Memory B cell (primary cell): ENCODE measurements around the gene ZNF487.

Experiments used
- ATAC-seq: fragments of 150-1000 bp; cut with Tn5 transposase; 2 replicates; pipeline ENCODE4 v1.10.0; 2021; ENCODE audit warnings: low read depth, mild to moderate bottlenecking, moderate library complexity
- DNase-seq, 2 donors: peaks; one replicate each; pipeline ENCODE4 v3.0.0; 2022; ENCODE audit warnings: low spot score in 2 of 2
- H3K27ac Mint-ChIP-seq: one replicate; pipeline ENCODE4 v1.8.0; 2022; ENCODE audit warnings: mild to moderate bottlenecking, moderate library complexity, mixed read lengths
- H3K27me3 Mint-ChIP-seq: one replicate; pipeline ENCODE4 v1.8.0; 2022; ENCODE audit warnings: mixed read lengths
- H3K36me3 Mint-ChIP-seq: one replicate; pipeline ENCODE4 v1.8.0; 2022; ENCODE audit warnings: mild to moderate bottlenecking, mixed read lengths
- H3K4me1 Mint-ChIP-seq: one replicate; pipeline ENCODE4 v1.8.0; 2022; ENCODE audit warnings: mixed read lengths
- H3K4me3 Mint-ChIP-seq: one replicate; pipeline ENCODE4 v1.8.0; 2022; ENCODE audit warnings: mild to moderate bottlenecking, moderate library complexity, mixed read lengths
- H3K9me3 Mint-ChIP-seq: one replicate; pipeline ENCODE4 v1.8.0; 2022; ENCODE audit warnings: mixed read lengths

ZNF487 gene

DNA sequence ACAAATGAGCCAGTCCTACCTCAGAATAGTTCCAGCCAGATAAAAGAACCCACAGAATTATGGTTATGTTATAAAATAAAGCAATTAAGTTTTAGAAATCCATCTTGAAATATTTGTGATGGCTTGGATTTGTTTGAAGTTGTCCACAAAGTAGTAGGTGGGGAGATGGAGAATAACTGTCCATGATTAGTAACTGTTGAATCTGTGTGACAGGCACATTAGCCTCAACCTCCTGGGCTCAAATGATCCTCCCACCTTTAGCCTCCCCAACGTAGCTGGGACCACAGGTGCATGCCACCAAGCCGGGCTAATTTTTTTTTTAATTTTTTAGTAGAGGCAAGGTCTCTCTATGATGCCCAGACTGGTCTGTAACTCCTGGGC, 38.0 kb upstream of the ZNF487 start:
- Mint-ChIP-seq H3K27me3 (no peaks in the 10 kb centered on the region), H3K27ac (peak overlapping the region; percentile 92), H3K9me3 (no peaks in the 10 kb centered on the region), H3K4me3 (no peak overlapping the region), H3K36me3 (peaks cover 14% of the 10 kb centered on the region), H3K4me1 (peaks cover 58% of the 10 kb centered on the region)
- DNase-seq = no peak
- ATAC-seq = no peak

DNA sequence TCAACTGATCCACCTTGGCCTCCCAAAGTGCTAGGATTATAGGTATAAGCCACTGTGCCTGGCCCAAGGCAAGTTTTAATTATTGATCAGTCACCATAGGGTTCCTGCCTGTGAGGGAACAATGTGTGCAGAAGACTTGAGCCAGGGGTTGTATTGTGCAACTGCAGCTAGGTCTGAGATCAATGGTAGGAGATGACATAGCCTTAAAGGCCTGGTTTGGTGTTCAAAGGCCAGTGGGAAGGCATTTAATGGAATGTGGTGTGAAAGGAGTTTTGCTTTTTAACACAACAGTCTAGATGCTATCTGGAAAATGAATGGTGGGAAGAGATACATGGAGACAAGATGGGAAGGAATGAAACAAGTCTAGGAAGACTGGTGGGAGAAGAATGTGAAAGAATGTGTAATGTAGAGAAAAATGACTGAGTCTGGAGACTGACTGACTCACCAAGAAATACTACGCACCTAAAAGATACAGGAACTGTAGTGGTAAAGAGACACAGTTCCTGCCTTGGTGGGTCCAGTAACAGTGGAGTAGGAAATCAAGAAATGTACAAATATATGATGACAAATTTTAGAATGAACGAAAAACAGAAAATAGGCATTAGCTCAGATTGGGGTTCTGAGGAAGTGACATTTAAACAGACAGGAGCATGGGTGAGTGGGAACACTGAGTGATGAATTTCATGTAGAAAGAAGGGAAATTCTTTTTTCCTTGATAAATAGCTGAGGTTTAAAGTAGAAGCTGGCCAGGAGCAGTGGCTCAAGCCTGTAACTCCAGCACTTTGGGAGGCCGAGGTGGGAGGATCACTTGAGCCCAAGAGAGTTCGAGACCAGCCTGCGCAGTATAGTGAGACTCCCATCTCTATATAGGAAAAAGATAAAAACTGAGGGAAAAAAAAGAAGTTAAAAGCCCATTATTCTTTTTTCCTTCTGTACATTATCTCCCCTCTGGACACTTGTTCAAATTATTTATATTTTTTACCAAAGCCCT, 37.3 kb upstream of the ZNF487 start:
- H3K4me3 Mint-ChIP-seq = peak overlapping the region; percentile 41
- no peaks in the 10 kb centered on the region for H3K9me3 Mint-ChIP-seq
- H3K27me3 Mint-ChIP-seq = no peaks in the 10 kb centered on the region
- DNase-seq (no peak), ATAC-seq (no peak)
- peaks cover 59% of the 10 kb centered on the region for H3K4me1 Mint-ChIP-seq
- peak overlapping the region; percentile 86 for H3K27ac Mint-ChIP-seq
- peaks cover 14% of the 10 kb centered on the region for H3K36me3 Mint-ChIP-seq

DNA sequence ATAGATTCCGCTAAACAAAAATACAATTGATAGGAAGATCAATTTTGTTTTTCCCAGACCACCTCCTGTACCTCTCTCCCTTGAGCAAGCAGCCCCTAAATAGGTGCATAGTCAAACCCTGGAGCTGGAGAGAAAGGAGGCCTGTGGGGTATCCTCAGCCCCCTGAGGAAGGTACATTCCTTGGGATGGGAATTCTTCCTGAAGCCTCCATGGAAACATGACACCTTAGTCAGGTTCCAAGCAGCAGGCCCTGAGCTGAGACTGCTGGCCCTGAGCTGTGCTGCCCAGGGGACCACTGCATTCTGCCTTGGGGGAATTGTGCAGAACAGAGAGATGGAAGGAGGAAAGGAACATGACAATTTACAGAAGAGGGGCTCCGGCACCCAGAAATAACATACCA, 35.3 kb upstream of the ZNF487 start:
- Mint-ChIP-seq H3K4me1 (peaks cover 51% of the 10 kb centered on the region), H3K27ac (peak overlapping the region; percentile 10), H3K27me3 (no peaks in the 10 kb centered on the region), H3K4me3 (peak overlapping the region; percentile 21), H3K36me3 (peaks cover 14% of the 10 kb centered on the region), H3K9me3 (no peaks in the 10 kb centered on the region)
- ATAC-seq = no peak
- DNase-seq = no peak

DNA sequence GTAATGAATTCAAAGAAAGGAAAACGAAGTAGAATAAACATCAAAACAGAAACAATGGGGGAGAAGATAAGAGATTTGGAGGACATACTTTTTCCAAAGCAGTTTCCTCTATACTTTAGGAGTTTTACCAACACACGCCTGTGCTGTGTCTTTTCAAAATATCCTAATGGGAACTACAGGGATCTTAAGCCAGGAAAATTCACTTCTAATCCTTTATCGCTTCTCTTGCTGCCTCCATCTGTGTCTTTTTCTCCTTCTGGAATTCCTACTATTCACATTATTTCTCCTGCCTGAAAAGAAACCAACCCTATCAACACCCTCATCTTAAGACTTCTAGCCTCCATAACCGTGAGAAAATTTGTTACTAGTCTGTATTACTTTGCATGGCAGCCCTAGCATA, 34.7 kb upstream of the ZNF487 start:
- Mint-ChIP-seq H3K4me1 (peaks cover 50% of the 10 kb centered on the region), H3K27me3 (no peaks in the 10 kb centered on the region), H3K9me3 (no peaks in the 10 kb centered on the region), H3K4me3 (peak overlapping the region; percentile 46), H3K27ac (peak overlapping the region; percentile 74), H3K36me3 (peaks cover 14% of the 10 kb centered on the region)
- no peak for ATAC-seq
- DNase-seq = no peak

DNA sequence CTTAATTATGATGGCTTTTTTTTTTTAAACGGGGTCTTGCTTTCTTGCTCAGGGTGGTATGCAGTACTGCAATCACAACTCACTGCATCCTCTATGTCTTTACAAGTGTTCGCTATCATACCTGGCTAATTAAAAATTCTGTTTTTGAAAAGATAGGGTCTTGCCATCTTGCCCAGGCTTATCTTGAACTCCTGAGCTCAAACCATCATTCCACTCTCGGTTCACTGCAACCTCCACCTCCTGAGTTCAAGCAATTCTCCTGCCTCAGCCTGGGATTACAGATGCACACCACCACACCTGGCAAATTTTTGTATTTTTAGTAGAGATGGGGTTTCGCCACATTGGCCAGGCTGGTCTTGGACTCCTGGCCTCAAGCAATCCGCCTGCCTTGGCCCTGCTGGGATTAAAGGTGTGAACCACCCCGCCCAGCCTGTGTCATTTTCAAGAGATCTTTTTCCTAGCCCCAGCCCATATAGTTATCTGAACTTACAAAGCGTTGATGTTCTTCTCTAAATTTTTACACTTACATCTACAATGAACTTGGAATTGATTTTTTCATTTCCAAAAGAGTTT, 33.9 kb upstream of the ZNF487 start:
- DNase-seq = no peak
- peaks cover 43% of the 10 kb centered on the region for H3K4me1 Mint-ChIP-seq
- H3K9me3 Mint-ChIP-seq = no peaks in the 10 kb centered on the region
- ATAC-seq = no peak
- peak overlapping the region; percentile 74 for H3K27ac Mint-ChIP-seq
- no peaks in the 10 kb centered on the region for H3K27me3 Mint-ChIP-seq
- peaks cover 14% of the 10 kb centered on the region for H3K36me3 Mint-ChIP-seq
- H3K4me3 Mint-ChIP-seq = peak overlapping the region; percentile 37

DNA sequence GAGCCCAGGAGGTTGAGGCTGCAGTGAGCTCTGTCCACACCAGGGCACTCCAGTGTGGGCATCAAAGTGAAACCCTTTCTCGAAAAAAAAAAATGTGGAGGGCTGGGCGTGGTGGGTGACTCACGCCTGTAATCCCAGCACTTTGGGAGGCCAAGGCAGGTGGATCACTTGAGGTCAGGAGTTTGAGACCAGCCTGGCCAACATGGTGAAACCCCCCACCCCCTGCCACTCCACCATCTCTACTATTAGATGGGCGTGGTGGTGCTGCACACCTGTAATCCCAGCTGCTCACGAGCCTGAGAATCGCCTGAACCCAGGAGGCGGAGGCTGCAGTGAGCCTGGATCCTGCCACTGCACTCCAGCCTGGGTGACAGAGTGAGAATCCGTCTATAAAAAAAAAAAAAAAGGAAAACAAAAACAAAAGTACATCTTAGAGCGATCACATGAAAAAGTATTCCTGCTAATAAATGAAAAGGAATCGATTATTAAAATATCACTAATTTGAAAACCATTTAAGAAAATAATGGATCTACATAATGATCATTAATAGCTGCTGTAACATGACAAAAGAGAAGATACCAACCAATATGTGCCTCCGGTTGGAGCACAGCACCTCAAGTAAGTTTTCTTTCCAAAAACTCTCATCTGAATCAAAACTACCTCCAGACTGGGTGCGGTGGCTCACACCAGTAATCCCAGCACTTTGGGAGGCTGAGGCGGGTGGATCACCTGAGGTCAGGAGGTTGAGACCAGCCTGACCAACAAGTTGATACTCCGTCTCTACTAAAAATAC, 32.8 kb upstream of the ZNF487 start:
- Mint-ChIP-seq H3K27ac (peak overlapping the region; percentile 100), H3K9me3 (no peaks in the 10 kb centered on the region), H3K36me3 (peaks cover 14% of the 10 kb centered on the region), H3K4me3 (peak overlapping the region; percentile 77), H3K4me1 (peaks cover 43% of the 10 kb centered on the region), H3K27me3 (no peaks in the 10 kb centered on the region)
- DNase-seq (no peak), ATAC-seq (no peak)

DNA sequence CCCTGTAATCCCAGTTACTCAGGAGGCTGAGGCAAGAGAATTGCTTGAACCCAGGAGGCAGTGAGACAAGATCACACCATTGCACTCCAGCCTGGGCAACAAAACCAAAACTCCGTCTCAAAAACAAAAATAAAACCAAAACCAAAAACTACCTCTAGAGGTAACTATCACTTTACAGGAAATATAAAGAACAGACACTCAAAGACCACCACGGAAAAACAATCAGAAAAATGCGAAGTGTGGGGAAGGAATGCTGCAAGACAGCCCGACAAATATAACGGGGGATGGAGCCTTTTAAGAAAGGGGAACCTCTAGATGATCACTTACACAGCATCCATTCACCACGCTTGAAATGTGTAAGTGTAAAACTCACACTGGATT, 32.2 kb upstream of the ZNF487 start:
- DNase-seq (no peak), ATAC-seq (no peak)
- H3K9me3 Mint-ChIP-seq = no peaks in the 10 kb centered on the region
- H3K4me1 Mint-ChIP-seq = peaks cover 42% of the 10 kb centered on the region
- H3K36me3 Mint-ChIP-seq = peaks cover 10% of the 10 kb centered on the region
- peak overlapping the region; percentile 100 for H3K27ac Mint-ChIP-seq
- H3K4me3 Mint-ChIP-seq = peak overlapping the region; percentile 77
- no peaks in the 10 kb centered on the region for H3K27me3 Mint-ChIP-seq

DNA sequence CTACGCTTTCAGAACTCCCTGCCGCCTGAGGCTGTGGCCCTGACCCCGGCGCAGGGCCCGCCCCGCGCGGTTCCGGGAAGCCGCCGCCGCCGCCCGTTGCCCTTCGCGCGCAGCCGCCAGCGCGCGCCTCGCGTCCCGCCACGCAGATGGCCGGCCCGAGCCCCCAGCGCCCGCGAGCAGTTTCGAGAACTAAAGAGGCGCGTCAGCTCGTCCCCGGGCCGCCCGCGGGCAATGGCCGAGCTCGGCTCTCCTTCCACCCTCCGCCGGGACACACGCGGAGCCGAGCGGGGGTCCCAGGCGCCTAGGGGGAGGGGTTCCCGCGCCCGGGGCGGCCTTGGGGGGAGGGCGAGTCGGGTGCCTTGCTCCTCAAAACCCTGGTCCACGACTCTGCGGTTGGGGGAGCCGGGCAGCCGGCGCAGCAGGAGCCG, 29.7 kb upstream of the ZNF487 start:
- Mint-ChIP-seq H3K27me3 (no peaks in the 10 kb centered on the region), H3K27ac (peak overlapping the region; percentile 100), H3K36me3 (peaks cover 9% of the 10 kb centered on the region), H3K4me1 (peaks cover 38% of the 10 kb centered on the region), H3K4me3 (peak overlapping the region; percentile 98), H3K9me3 (no peaks in the 10 kb centered on the region)
- ATAC-seq (peak; percentile 12), DNase-seq (peak; percentile 60 to 71)

DNA sequence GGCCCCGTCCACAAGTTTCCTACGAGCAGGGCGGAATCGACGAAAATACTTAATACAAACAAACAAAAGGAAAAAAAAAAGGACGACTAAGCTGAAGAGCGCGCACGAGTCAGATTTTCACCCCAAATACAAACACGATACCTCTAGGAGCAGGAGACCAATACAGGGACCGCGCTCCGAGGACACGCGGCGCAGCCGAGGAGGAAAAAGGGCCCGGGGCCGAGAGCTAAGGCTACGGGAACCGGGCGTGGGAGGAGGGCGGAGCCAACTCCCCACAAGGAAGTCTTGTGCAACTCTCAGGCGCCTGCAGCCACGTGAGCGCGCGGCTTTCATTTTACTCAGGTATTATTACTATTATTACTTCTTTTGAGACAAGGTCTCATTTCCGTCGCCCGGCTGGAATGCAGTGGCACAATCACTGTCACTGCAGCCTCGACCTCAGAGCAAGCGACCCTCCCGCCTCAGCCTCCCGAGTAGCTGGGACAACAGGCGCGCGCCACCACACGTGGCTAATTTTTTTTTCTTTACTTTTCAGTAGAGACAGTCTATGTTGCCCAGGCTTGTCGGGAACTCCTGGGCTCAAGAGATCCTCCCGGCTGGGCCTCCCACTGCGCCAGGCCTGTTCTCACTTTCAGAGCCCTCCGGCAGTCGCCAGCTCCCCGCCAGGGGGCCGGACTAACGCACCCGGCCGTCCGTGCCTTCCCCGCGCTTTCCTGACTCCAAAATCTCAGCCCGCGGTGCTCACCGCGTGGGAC, 29.2 kb upstream of the ZNF487 start:
- Mint-ChIP-seq H3K4me3 (peak overlapping the region; percentile 98), H3K27ac (peak overlapping the region; percentile 100), H3K9me3 (no peaks in the 10 kb centered on the region), H3K27me3 (no peaks in the 10 kb centered on the region), H3K36me3 (peaks cover 4% of the 10 kb centered on the region), H3K4me1 (peaks cover 33% of the 10 kb centered on the region)
- ATAC-seq (peak; percentile 43), DNase-seq (peak; percentile 72 to 77)

DNA sequence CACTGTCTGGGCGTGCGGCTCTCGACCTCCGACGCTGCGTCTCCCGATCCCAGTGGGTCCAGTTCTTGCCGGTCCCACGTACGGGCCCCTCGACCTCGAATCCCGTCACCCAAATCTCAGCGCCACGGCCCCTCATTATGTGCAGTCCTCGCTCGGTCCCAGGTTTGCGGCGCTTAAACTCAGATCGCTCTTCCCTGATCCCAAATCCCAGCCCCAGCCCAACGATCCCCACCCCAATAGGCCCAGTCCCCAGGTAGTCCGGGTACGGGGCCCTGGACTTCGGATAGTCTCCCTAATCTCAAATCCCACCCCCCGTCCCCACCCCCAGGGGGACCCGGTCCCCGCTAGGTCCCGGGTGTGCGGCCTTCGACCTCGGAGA, 28.6 kb upstream of the ZNF487 start:
- peaks cover 3% of the 10 kb centered on the region for H3K36me3 Mint-ChIP-seq
- ATAC-seq (peak; percentile 0), DNase-seq (no peak)
- peak overlapping the region; percentile 100 for H3K27ac Mint-ChIP-seq
- H3K4me1 Mint-ChIP-seq = peaks cover 27% of the 10 kb centered on the region
- H3K4me3 Mint-ChIP-seq = peak overlapping the region; percentile 98
- no peaks in the 10 kb centered on the region for H3K27me3 Mint-ChIP-seq
- no peaks in the 10 kb centered on the region for H3K9me3 Mint-ChIP-seq

DNA sequence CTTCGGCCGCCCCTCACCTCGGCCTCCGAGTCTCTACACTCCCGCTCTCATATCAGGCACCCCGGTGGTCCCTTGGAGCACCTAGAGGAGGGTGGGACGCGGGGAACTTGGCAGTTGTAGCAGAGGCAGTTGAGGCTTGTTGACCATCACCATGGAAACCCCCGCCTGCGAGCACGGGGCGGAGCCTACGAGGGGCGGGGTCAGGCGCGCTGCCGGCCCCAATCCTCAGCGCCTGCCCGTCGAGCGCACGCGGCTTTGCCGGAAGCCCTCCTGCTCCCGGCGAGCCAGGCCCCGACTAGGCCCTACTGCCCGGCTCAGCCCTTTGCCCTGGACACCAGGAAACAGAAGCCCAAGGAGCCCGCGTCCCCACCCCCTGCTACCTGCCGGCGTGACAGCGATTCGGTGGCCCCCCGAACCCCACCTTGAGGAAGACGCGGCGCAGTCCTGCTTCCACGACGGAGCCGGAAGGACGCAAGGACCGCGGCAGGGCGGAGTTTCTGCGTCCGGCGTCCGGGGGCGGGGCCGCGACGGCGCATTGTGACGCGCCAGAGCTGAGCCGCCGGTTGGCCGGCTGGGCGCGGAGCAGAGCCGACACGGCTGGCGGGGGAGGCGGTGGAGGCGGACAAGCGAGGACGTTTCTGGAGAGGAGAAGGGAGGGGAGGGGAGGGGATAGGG, 28.1 kb upstream of the ZNF487 start, which contains the start of gene HNRNPF:
Gene HNRNPF, minus strand, starts transcription at position 477 of the 675 bp plus-strand sequence. CDS start 21,302 bp downstream, outside the sequence.
- Mint-ChIP-seq H3K9me3 (no peaks in the 10 kb centered on the region), H3K4me3 (peak within 1 kb of the TSS; percentile 98), H3K4me1 (peaks cover 25% of the 10 kb centered on the region), H3K27ac (peak within 1 kb of the TSS; percentile 100), H3K27me3 (no peaks in the 10 kb centered on the region), H3K36me3 (peaks cover 1% of the 10 kb centered on the region)
- DNase-seq = peak; percentile 97 to 98
- peak; percentile 70 for ATAC-seq

DNA sequence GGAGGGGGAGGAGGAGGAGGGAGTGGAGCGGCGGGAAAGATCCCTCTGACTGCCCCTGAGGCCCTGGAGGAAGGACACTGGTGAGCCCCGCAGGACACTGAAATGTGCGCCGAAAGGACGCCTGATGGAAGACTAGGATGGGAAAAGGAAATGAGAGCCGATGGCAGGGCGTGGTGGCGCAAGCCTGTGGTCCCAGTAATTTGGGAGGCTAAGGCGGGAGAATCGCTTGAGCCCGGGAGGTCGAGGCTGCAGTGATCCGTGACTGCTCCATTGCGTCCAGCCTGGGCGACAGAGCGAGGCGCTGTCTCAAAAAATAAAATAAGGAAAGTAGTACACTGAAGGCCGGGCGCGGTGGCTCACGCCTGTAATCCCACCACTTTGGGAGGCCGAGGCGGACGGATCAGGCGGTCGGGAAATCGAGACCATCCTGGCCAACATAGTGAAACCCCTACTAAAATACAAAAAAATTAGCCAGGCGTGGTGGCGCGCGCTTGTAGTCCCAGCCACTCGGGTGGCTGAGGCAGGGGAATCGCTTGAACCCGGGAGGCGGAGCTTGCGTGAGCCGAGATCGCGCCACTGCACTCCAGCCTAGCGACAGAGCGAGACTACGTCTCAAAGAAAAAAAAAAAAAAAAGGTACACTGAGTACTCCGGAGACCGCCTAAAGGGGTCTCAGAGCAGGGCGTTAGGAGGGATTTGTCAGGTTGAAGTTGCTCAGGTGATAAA, 27.4 kb upstream of the ZNF487 start:
- peak; percentile 42 to 45 for DNase-seq
- Mint-ChIP-seq H3K4me1 (peaks cover 24% of the 10 kb centered on the region), H3K27me3 (no peaks in the 10 kb centered on the region), H3K4me3 (peak overlapping the region; percentile 98), H3K27ac (peak overlapping the region; percentile 100), H3K36me3 (peaks cover 1% of the 10 kb centered on the region), H3K9me3 (no peaks in the 10 kb centered on the region)
- ATAC-seq = no peak
